ENCODE results near the gene TLCD5.

Gene TLCD5

GRCh38 chr11:120308081-120308480 is 17.0 kb upstream of the TLCD5 start:
- DNase-seq (ENCODE audit: low spot score) = no peak

- no peak for DNase-seq (ENCODE audit: low spot score)
These were observed 14.2 kb upstream of the TLCD5 start for GRCh38 chr11:120310870-120311269.

- no peak for DNase-seq (ENCODE audit: low spot score)
These were observed 10.2 kb upstream of the TLCD5 start for GRCh38 chr11:120314861-120315260.

GRCh38 chr11:120316880-120317688 is 8.0 kb upstream of the TLCD5 start:
- no peak for DNase-seq (ENCODE audit: low spot score)

GRCh38 chr11:120317689-120318480 is 7.2 kb upstream of the TLCD5 start:
- DNase-seq (ENCODE audit: low spot score) = no peak

- DNase-seq (ENCODE audit: low spot score) = no peak
These were observed 6.2 kb upstream of the TLCD5 start for GRCh38 chr11:120318906-120319305.

- DNase-seq (ENCODE audit: low spot score) = no peak
These were observed 1.1 kb downstream of the TLCD5 start for GRCh38 chr11:120326228-120326627.

- no peak for DNase-seq (ENCODE audit: low spot score)
These were observed 1.8 kb downstream of the TLCD5 start for GRCh38 chr11:120326845-120327281.

- DNase-seq (ENCODE audit: low spot score) = no peak
These were observed 2.2 kb downstream of the TLCD5 start for GRCh38 chr11:120327311-120327710.

GRCh38 chr11:120329556-120329955 is 4.5 kb downstream of the TLCD5 start:
- DNase-seq (ENCODE audit: low spot score) = no peak

- no peak for DNase-seq (ENCODE audit: low spot score)
These were observed 4.9 kb downstream of the TLCD5 start for GRCh38 chr11:120330045-120330444.

- DNase-seq (ENCODE audit: low spot score) = peak; percentile 47
These were observed 6.3 kb downstream of the TLCD5 start for GRCh38 chr11:120331301-120331996.

GRCh38 chr11:120332822-120333716 is 8.0 kb downstream of the TLCD5 start:
- no peak for DNase-seq (ENCODE audit: low spot score)

GRCh38 chr11:120333801-120334200 is 8.7 kb downstream of the TLCD5 start:
- DNase-seq (ENCODE audit: low spot score) = no peak

- no peak for DNase-seq (ENCODE audit: low spot score)
These were observed 9.2 kb downstream of the TLCD5 start for GRCh38 chr11:120334332-120334731.

- peak; percentile 82 for DNase-seq (ENCODE audit: low spot score)
These were observed 9.9 kb downstream of the TLCD5 start for GRCh38 chr11:120334894-120335462.

GRCh38 chr11:120335556-120335907 is 10.4 kb downstream of the TLCD5 start:
- no peak for DNase-seq (ENCODE audit: low spot score)

GRCh38 chr11:120335908-120336640 is 11.0 kb downstream of the TLCD5 start, which contains the start of gene ARHGEF12:
Gene ARHGEF12, plus strand, starts transcription at chr11:120336413. Its CDS starts 831 bp downstream, at chr11:120337244.
- peak; percentile 91 for DNase-seq (ENCODE audit: low spot score)

- no peak for DNase-seq (ENCODE audit: low spot score)
These were observed 11.7 kb downstream of the TLCD5 start for GRCh38 chr11:120336641-120337354.

Measured in kidney capillary endothelial cell (primary cell).